ENCODE data around the gene PPP1R13B.

DNA sequence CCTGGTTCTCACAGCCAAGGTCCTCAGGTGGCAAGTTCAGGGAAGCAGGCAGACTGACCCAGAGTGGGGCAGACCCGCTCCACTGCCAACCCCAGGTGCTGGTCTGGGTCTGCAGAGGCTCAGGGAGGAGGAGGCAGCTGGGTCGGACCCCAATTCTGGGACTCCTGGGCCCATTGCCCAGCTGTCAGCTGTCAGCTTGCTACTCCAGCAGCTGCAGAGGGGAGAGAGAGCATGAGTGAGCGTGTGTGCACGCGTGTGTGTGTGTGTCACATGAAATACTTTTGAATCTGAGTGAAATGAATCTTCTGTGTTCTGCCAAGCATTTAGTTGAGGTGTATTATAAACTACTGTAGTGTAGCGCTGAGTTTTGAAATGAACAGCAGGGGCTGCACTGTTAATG lies 162.9 kb downstream of the PPP1R13B start:
- TF ChIP-seq GATA2 (IDR thresholded peaks at IDR 0.05; ENCODE audit: low read depth, low read length) (no peak), GATA3 (IDR thresholded peaks at IDR 0.05; ENCODE audit: low read depth, low read length) (no peak)

All from SH-SY5Y (cell line).